EH (cell line): ENCODE results near the gene CTSL.

ENCODE experiments used
- DNase-seq: peaks from one replicate; pipeline ENCODE4 v3.0.0-alpha.2; 2015; ENCODE audit warnings: low read depth

CTSL gene

GRCh38 chr9:87760529-87760928 is 34.6 kb downstream of the CTSL start:
- DNase-seq = no peak

DNA sequence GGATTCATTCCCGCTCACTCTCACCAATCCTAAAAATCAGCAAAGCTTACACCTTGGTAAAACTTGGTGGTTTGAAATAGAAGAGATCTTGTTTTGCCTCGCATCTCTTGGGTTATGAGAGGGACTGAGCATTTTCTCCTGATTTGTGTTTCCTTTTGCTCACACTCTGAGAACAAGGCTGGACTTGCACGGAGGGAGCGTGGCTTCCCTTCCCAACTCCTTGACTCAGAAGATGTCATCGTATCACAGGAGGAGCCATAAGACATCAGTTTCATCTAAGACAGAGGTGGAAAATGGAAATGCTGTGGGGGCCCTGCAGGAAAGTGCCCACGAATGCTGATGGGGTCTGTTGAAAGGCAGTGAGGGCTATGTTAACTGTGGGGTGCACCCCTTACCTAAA is 37.4 kb downstream of the CTSL start:
- DNase-seq = no peak

GRCh38 chr9:87765521-87765920 is 39.6 kb downstream of the CTSL start:
- DNase-seq = no peak

GRCh38 chr9:87766697-87767096 is 40.8 kb downstream of the CTSL start:
- DNase-seq = no peak

GRCh38 chr9:87770616-87771315 is 44.8 kb downstream of the CTSL start:
- DNase-seq = no peak

DNA sequence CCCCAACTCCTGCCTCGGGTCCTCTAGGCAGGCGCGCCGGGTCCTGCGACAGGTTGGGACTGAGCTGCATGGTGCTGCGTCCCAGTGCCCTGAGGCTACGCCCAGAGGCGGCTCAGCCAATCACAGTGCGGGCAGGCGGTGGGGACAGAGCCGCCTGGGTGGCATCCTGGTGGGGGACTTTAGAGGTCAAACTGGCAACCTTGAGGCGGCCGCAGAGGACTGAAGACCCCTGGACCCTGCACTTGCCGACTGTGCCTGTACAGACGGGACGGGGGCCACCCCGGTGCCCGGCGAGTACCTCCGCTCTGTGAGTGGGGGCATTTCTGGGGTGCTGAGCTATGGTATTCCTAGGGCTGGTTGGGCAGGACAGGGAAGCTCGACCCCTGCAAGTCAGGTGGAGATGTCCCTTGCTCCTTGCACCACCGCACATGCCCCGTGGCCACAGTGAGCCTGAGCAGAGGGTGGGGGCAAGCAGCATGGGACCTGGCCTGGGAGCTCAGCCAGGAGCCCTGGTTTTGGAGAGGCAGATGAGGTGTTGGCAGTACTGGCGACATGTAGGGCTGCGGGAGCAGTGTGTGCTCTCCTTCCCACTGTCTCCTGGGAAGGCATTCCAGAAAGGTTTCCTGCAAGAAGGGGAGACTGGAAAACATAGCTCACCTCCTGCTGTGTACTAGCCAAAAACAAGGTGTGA is 45.5 kb downstream of the CTSL start:
- no peak for DNase-seq

DNA sequence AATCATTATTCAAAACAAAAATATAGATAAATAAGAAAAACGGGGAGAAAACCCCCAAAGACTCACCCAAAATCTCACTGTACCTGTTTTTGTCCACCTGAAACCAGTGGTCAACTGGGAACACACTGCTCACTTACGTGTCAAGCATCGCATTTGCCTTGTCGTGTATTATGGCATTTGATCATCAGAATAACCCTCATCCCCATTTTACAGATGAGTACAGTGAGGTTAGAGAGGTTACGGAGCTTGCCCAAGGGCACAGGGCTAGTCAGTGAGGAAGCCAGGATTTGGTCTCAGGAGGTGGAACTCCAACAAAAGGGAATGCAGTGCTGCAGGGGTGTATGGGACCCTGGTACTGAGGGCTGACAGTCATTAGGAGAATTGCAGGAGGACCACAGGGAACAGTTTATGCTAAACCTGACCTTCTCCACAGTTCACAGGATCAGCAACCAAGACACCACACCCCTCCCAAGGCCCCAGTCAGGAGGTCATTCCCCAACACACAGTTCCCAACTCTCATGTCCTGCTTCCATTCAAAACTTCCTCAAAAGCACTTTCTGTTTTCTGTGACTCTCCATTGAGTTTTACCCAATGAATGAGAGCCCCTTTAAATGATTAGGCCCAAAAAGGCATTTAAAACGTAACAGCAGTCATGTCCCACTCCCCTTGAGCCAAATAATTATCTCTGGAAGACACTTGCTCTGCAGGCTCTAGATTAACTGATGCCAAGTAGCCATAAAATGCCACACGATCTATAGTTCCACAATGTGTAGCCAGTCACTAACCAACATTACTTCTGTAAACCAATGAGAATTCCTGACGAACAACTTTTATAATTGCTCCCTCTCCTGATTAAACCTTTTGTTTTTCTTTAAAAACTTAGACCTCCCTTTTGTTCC is 50.8 kb downstream of the CTSL start:
- no peak for DNase-seq

DNA sequence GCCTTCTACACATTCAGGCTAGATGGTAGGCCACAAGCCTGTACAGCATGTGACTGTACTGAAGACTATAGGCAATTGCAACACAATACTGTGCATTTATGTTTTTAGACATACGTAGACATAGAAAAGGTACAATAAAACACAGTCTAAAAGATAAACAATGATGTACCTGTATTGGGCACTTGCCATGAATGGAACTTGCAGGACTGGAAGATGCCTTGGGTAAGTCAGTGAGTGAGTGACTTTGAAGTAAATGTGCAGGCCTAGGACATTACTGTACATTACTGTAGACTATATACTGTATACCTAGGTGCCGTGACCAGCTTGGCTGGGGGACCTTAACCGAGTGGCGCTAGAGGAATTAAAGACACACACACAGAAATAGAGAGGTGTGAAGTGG is 53.1 kb downstream of the CTSL start:
- DNase-seq = no peak
